ENCODE results near the gene ABCF2.

- no peak for TF ChIP-seq CTCF (conservative IDR thresholded peaks at IDR 0.05; ENCODE audit: low read depth, low read length)
- no peak for TF ChIP-seq RFX5 (IDR thresholded peaks at IDR 0.05; ENCODE audit: low read depth, low read length)
- peak; percentile 74 for TF ChIP-seq POLR2A (IDR thresholded peaks at IDR 0.05; ENCODE audit: low read depth, low read length)
- TF ChIP-seq USF2 (IDR thresholded peaks at IDR 0.05; ENCODE audit: low read depth, low read length): no peak
- TF ChIP-seq ELK1 (IDR thresholded peaks at IDR 0.05; ENCODE audit: borderline replicate concordance, low read depth, low read length): no peak
- TF ChIP-seq MAZ (IDR thresholded peaks at IDR 0.05; ENCODE audit: borderline replicate concordance, low read depth, low read length): peak; percentile 16; the same call in 1 of the 2 replicates
- TF ChIP-seq MXI1 (IDR thresholded peaks at IDR 0.05; ENCODE audit: borderline replicate concordance, low read depth, low read length): peak; percentile 52; the same call in 1 of the 2 replicates
- no peak for TF ChIP-seq NFE2L2 (IDR thresholded peaks at IDR 0.05; ENCODE audit: low read depth, low read length)
- no peak for TF ChIP-seq FOS (IDR thresholded peaks at IDR 0.05; ENCODE audit: low read depth, low read length)
- no peak for TF ChIP-seq RCOR1 (IDR thresholded peaks at IDR 0.05; ENCODE audit: insufficient replicate concordance, low read length)
- TF ChIP-seq RAD21 (IDR thresholded peaks at IDR 0.05; ENCODE audit: low read length): no peak
These were observed 5.3 kb upstream of the ABCF2 start, which contains the start of gene CHPF2 for GRCh38 chr7:151232091-151232916.

Data from IMR-90 (cell line).